Measurements from ENCODE around the gene CYP2D6.

DNA sequence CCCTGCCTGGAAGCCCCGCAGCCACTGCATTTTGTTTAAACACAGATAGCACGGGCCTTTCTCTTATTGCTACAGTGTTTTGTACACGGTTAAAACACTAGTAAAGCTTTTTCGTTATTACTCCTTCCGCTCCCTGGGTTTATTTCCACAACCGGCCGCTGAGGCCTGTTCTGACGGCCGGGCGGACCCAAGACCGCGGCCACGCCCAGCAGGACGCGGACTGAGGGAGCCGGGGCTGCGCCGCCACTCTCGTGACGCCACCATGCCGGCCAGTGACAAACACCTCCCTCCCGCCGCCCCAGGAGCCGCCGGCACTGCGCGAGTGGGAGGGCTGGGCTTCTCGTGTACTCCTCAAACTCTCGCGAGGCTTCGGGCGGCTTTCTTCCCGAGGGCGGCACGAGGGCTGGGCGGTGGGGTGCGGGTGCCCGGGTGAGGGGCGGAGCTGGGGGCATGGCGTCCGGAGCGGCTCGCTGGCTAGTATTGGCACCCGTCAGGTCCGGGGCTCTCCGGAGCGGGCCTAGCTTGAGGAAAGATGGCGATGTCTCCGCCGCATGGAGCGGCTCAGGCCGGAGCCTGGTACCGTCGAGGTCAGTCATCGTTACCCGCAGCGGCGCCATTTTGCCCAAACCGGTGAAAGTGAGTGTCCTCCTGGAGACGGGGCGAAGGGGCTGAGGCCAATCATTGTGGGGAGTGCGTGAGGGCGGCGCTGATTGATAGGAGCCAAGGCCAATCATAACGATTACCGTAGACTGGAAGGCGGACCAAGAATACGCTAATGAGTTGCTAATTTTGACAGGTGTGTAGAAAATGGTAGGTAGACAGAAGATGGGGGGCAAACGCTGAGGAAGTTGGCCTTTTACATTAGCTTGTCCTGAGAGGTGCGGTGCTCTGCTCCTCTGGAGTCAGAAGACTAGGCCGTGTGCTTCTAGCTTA lies 51.0 kb downstream of the CYP2D6 start, which contains the start of gene SMDT1:
- TF ChIP-seq CTCF (IDR thresholded peaks at IDR 0.05; ENCODE audit: borderline replicate concordance, extremely low read depth, low read length, poor library complexity, severe bottlenecking), result no peak
- TF ChIP-seq EZH2 (IDR thresholded peaks at IDR 0.05; ENCODE audit: borderline replicate concordance, low read depth, low read length, severe bottlenecking), result no peak
